ENCODE results near the gene WDR1. TPM values are rescaled to one million over a fixed set of nuclear protein-coding genes. Genes with fewer than 3 reads are reported as not detected.

The WDR1 gene
- total and polyA plus RNA-seq, 2 donors (not counting 3 experiments of a cell fraction or from before 2014, with no cell fraction given), result 590 to 660 TPM

DNA sequence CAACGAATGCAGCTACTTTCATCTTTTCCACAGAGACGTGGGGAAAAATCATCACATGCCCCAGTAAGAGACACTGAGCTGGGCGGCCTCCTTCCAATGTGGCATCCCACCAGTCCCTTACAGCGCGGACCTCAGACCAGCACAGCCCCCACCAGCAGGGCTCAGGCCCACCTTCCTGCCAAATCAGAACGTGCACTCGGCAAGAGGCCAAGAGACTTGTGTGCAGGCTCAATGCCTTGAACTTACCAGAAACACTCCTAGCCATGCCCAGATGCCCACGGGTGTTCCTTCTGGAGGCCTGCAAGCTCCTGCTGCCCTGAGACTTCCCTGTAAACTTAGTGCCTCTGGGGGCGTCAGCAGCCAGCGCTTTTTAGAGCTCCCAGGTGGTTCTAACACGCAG lies 31.2 kb downstream of the WDR1 start:
- dilution Hi-C loops (cut with MboI; ENCODE audit: extremely low pct_ligation_motif_present, low sequenced_read_pairs), result no loop called here
- intact Hi-C loops (cut with micrococcal nuclease), result no loop called here
- Histone ChIP-seq H3K9ac (replicated peaks; ENCODE audit: extremely low read depth, insufficient read depth, low read length) (no peak overlapping the region), H3K36me3 (ENCODE audit: control insufficient read depth in 2 of 2, extremely low read depth in 1 of 2, insufficient read depth in 2 of 2, low read length in 2 of 2) (peaks cover 44 to 86% of the 10 kb centered on the region in 2 experiments), H3K9me1 (replicated peaks; ENCODE audit: control insufficient read depth, extremely low read depth, insufficient read depth, low read length) (no peaks in the 10 kb centered on the region), H4K20me1 (replicated peaks; ENCODE audit: control insufficient read depth, extremely low read depth, insufficient read depth, low read length) (no peaks in the 10 kb centered on the region), H3K27ac (ENCODE audit: insufficient read depth, low read depth, low read length) (no peak overlapping the region), H3K27me3 (ENCODE audit: control insufficient read depth in 2 of 2, insufficient read depth in 2 of 2, low read length in 2 of 2) (no peaks in the 10 kb centered on the region), H3K4me2 (ENCODE audit: insufficient read depth, low read length) (no peak overlapping the region), H3K4me1 (ENCODE audit: control insufficient read depth, extremely low read depth, insufficient read depth, low read length) (peaks cover 20% of the 10 kb centered on the region), H3K79me2 (ENCODE audit: control insufficient read depth, insufficient read depth, low read length) (peaks cover 79% of the 10 kb centered on the region), H3K4me3 (replicated peaks in 1 of 3; ENCODE audit: insufficient read depth in 1 of 3, low read depth in 1 of 3, low read length in 3 of 3) (no peak overlapping the region), H2AFZ (ENCODE audit: low read depth, low read length) (no peak overlapping the region), H3K9me3 (replicated peaks; ENCODE audit: control insufficient read depth, insufficient read depth, low read length) (no peaks in the 10 kb centered on the region)
- POLR2A ChIA-PET, result interaction anchor here (0.7 kb wide), 1 partner anchor 31 kb away, joined by 4 read pairs; the partner anchor contains the start of gene WDR1
- BruUV-seq (replicated peaks), result no TSS peak
- FAIRE-seq (no peak), DNase-seq (ENCODE audit: low read depth, low spot score) (no peak)
- CTCF ChIA-PET, result interaction anchor here (0.8 to 1.1 kb wide), 3 partner anchors 10 to 19 kb away, joined by 3 read pairs; no protein-coding TSS in a partner anchor
- TF ChIP-seq JUN (IDR thresholded peaks at IDR 0.05; ENCODE audit: borderline replicate concordance, insufficient read depth, insufficient read length, low read depth) (no peak), FOS (IDR thresholded peaks at IDR 0.05; ENCODE audit: borderline replicate concordance, insufficient read depth, low read length) (no peak), POLR2A (IDR thresholded peaks at IDR 0.05; ENCODE audit: low read depth, low read length) (no peak)
- TF ChIP-seq, protein P1, sequence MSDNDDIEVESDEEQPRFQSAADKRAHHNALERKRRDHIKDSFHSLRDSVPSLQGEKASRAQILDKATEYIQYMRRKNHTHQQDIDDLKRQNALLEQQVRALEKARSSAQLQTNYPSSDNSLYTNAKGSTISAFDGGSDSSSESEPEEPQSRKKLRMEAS (IDR thresholded peaks at IDR 0.05; ENCODE audit: insufficient read depth, insufficient read length), result no peak

DNA sequence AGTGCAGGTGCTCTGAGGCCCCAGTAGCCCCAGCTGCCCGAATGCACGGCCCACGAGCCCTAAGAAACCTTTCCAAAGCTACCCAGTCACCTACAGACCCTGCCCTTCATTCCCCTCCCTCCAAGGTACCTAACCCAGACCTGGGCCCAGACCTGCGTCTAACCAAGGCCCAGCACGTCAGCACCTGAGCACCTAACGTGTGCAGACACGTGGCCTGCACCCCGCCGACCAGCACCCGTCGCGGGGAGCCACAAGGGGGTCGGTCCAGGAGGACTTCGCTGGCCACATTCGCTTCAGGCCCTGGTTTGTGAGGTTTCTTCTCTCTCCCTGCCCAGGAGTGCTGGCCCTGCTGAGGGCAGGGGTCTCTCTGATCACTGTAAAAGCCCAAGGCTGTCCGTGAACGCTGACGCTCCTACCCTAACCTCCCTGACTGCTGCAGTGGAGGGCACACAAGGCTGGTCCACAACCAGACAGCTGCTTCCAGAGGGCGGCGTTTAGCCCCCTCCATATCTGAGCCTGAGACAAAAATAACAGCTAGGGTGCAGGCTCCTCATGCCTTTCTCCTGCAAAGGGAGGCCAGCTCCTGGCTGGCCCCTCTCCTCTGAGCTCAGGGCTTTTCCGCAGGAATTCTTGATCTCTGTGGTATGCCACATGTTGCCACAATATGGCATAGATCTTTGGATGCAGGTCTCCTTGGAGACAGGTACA lies 31.8 kb downstream of the WDR1 start:
- FAIRE-seq, result no peak

More for the DNA sequence above, 31.8 kb downstream of the WDR1 start:
- TF ChIP-seq MYC (IDR thresholded peaks at IDR 0.05; ENCODE audit: low read depth, low read length) (no peak), POLR2A (IDR thresholded peaks at IDR 0.05; ENCODE audit: low read depth, low read length) (no peak), JUN (IDR thresholded peaks at IDR 0.05; ENCODE audit: borderline replicate concordance, insufficient read depth, insufficient read length, low read depth) (no peak), POLR2AphosphoS5 (IDR thresholded peaks at IDR 0.05; ENCODE audit: insufficient read depth, low read depth, low read length) (no peak), GATA2 (IDR thresholded peaks at IDR 0.05; ENCODE audit: insufficient read depth, insufficient read length, low read depth, low read length) (no peak), EZH2 (IDR thresholded peaks at IDR 0.05; ENCODE audit: borderline replicate concordance, low read depth, low read length, severe bottlenecking) (no peak)
- TF ChIP-seq, protein P1 (IDR thresholded peaks at IDR 0.05; ENCODE audit: insufficient read depth, insufficient read length), result no peak
- Histone ChIP-seq H3K36me3 (ENCODE audit: control insufficient read depth in 2 of 2, extremely low read depth in 1 of 2, insufficient read depth in 2 of 2, low read length in 2 of 2) (peaks cover 48 to 85% of the 10 kb centered on the region in 2 experiments), H2AFZ (ENCODE audit: low read depth, low read length) (no peak overlapping the region), H3K4me1 (ENCODE audit: control insufficient read depth, extremely low read depth, insufficient read depth, low read length) (peaks cover 17% of the 10 kb centered on the region), H4K20me1 (replicated peaks; ENCODE audit: control insufficient read depth, extremely low read depth, insufficient read depth, low read length) (no peaks in the 10 kb centered on the region), H3K9me1 (replicated peaks; ENCODE audit: control insufficient read depth, extremely low read depth, insufficient read depth, low read length) (no peaks in the 10 kb centered on the region), H3K79me2 (ENCODE audit: control insufficient read depth, insufficient read depth, low read length) (peaks cover 78% of the 10 kb centered on the region), H3K27ac (ENCODE audit: insufficient read depth, low read depth, low read length) (no peak overlapping the region), H3K4me2 (ENCODE audit: insufficient read depth, low read length) (no peak overlapping the region), H3K9me3 (replicated peaks; ENCODE audit: control insufficient read depth, insufficient read depth, low read length) (no peaks in the 10 kb centered on the region), H3K27me3 (ENCODE audit: control insufficient read depth in 2 of 2, insufficient read depth in 2 of 2, low read length in 2 of 2) (no peaks in the 10 kb centered on the region), H3K9ac (replicated peaks; ENCODE audit: extremely low read depth, insufficient read depth, low read length) (no peak overlapping the region), H3K4me3 (replicated peaks in 1 of 3; ENCODE audit: insufficient read depth in 1 of 3, low read depth in 1 of 3, low read length in 3 of 3) (no peak overlapping the region)
- no peak for DNase-seq (ENCODE audit: low read depth, low spot score)
- dilution Hi-C loops (cut with MboI; ENCODE audit: extremely low pct_ligation_motif_present, low sequenced_read_pairs) (no loop called here), intact Hi-C loops (cut with micrococcal nuclease) (no loop called here)
- BruUV-seq (replicated peaks), result no TSS peak
- POLR2A ChIA-PET, result interaction anchor here (0.7 kb wide), 1 partner anchor 32 kb away, joined by 4 read pairs; the partner anchor contains the start of gene WDR1
- CTCF ChIA-PET, result interaction anchor here (0.8 to 1.1 kb wide), 3 partner anchors 11 to 20 kb away, joined by 3 read pairs; no protein-coding TSS in a partner anchor
